Stomach (tissue), 4 donors: ENCODE measurements around the gene SSUH2.

Experiments used
- POLR2A ChIP-seq, 4 donors: fragments of 450-650 bp; IDR thresholded peaks; one replicate each; pipeline ENCODE4 v1.6.1; 2016; ENCODE audit warnings: antibody characterized with exemption in 4 of 4, control low read depth in 2 of 4, mild to moderate bottlenecking in 1 of 4, moderate library complexity in 1 of 4
- POLR2AphosphoS5 ChIP-seq, 3 donors: sonication (generic); formaldehyde crosslinking; IDR thresholded peaks; one replicate each; pipeline ENCODE4 v1.6.1; 2016; ENCODE audit warnings: antibody characterized with exemption in 3 of 3
- TF ChIP-seq, protein P1 (sequence below), 7 experiments: fragments of 450-650 bp in 4 of 7; fragments of 200-600 bp in 3 of 7; sonication (generic) in 3 of 7; IDR thresholded peaks; one replicate each; pipeline ENCODE4 v1.5.1; 2016 to 2019; ENCODE audit warnings: antibody characterized with exemption in 7 of 7, control low read depth in 2 of 7, mild to moderate bottlenecking in 1 of 7

DNA sequence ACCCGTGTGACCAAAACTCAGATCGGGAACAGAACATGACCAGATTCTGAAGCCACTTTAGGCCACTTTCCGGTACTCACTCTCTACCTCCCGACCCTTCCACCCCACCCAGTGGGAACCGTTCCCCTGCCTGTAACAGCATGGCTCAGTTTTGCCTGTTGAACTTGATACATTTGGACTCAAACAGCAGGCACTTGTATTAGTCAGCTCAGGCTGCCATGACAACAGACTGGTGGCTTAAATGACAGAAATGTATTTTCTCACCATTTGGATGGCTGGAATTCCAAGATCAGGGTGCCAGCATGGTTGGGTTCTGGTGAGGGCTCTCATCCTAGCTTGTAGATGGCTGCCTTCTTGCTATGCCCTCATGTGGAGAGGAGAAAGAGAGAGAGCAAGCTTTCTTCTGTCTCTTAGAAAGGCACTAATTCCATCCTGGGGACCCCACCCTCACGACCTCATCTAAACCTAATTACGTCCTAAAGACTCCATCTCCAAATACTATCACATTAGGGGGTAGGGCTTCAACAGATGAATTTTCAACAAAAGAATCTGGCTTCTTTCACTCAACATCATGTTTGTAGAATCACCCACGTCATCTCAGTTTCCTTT, 9.3 kb upstream of the SSUH2 start:
- TF ChIP-seq, protein P1, sequence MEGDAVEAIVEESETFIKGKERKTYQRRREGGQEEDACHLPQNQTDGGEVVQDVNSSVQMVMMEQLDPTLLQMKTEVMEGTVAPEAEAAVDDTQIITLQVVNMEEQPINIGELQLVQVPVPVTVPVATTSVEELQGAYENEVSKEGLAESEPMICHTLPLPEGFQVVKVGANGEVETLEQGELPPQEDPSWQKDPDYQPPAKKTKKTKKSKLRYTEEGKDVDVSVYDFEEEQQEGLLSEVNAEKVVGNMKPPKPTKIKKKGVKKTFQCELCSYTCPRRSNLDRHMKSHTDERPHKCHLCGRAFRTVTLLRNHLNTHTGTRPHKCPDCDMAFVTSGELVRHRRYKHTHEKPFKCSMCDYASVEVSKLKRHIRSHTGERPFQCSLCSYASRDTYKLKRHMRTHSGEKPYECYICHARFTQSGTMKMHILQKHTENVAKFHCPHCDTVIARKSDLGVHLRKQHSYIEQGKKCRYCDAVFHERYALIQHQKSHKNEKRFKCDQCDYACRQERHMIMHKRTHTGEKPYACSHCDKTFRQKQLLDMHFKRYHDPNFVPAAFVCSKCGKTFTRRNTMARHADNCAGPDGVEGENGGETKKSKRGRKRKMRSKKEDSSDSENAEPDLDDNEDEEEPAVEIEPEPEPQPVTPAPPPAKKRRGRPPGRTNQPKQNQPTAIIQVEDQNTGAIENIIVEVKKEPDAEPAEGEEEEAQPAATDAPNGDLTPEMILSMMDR (IDR thresholded peaks at IDR 0.05): no peak
- TF ChIP-seq POLR2A (IDR thresholded peaks at IDR 0.05) (no peak), POLR2AphosphoS5 (IDR thresholded peaks at IDR 0.05) (no peak)
